Liver (tissue), 9 donors: ENCODE data around the gene GRIA3. TPM values are rescaled to one million over a fixed set of nuclear protein-coding genes. Genes with fewer than 3 reads are reported as not detected.

Experiments
- DNase-seq: peaks from one replicate; pipeline ENCODE4 v3.0.0-alpha.2; 2017; ENCODE audit warnings: low spot score
- H3K27ac ChIP-seq, 2 donors: one replicate each; pipeline ENCODE4 v1.7.0; 2013; ENCODE audit warnings: inconsistent platforms in 2 of 2, low read length in 2 of 2, control low read depth in 1 of 2, low read depth in 1 of 2, mild to moderate bottlenecking in 1 of 2
- H3K27me3 ChIP-seq, 4 donors: one replicate each; pipeline versions ENCODE4 v1.6.1 to v1.7.0; 2013; ENCODE audit warnings: low read length in 3 of 4, inconsistent platforms in 1 of 4, mild to moderate bottlenecking in 1 of 4, moderate library complexity in 1 of 4; ENCODE audit not compliant: control insufficient read depth in 4 of 4, insufficient read depth in 4 of 4
- H3K36me3 ChIP-seq, 4 donors: one replicate each; pipeline versions ENCODE4 v1.6.1 to v1.7.0; 2013; ENCODE audit warnings: low read length in 3 of 4, mild to moderate bottlenecking in 3 of 4, low read depth in 1 of 4, moderate library complexity in 1 of 4; ENCODE audit not compliant: control insufficient read depth in 4 of 4, insufficient read depth in 3 of 4
- H3K4me1 ChIP-seq, 4 donors: one replicate each; pipeline versions ENCODE4 v1.6.1 to v1.7.0; 2013; ENCODE audit warnings: low read length in 3 of 4, mild to moderate bottlenecking in 3 of 4, moderate library complexity in 1 of 4; ENCODE audit not compliant: control insufficient read depth in 4 of 4, insufficient read depth in 4 of 4
- H3K4me3 ChIP-seq, 3 donors: one replicate each; pipeline versions ENCODE4 v1.6.1 to v1.7.0; 2013; ENCODE audit warnings: low read length in 3 of 3, control low read depth in 1 of 3, low read depth in 1 of 3, mild to moderate bottlenecking in 1 of 3
- H3K9ac ChIP-seq, 2 donors: one replicate each; pipeline ENCODE4 v1.7.0; 2013; ENCODE audit warnings: low read length in 2 of 2, mild to moderate bottlenecking in 2 of 2, moderate library complexity in 2 of 2, control low read depth in 1 of 2, low read depth in 1 of 2
- H3K9me3 ChIP-seq, 4 donors: one replicate each; pipeline versions ENCODE4 v1.6.1 to v1.7.0; 2013; ENCODE audit warnings: low read length in 3 of 4; ENCODE audit not compliant: control insufficient read depth in 4 of 4
- EGR1 ChIP-seq, 2 donors: IDR thresholded peaks; 2 replicates each; pipeline ENCODE4 v1.6.1; 2016 to 2018; ENCODE audit warnings: antibody characterized with exemption in 2 of 2, low read depth in 2 of 2
- FOXA1 ChIP-seq: IDR thresholded peaks from 2 replicates; pipeline ENCODE4 v1.6.1; 2016; ENCODE audit warnings: antibody characterized with exemption
- FOXA2 ChIP-seq: IDR thresholded peaks from 2 replicates; pipeline ENCODE4 v1.6.1; 2016; ENCODE audit warnings: antibody characterized with exemption
- GABPA ChIP-seq, 2 donors: IDR thresholded peaks in 1 of 2; conservative IDR thresholded peaks in 1 of 2; 2 replicates each; pipeline ENCODE4 v1.6.1; 2016; ENCODE audit warnings: antibody characterized with exemption in 2 of 2, mild to moderate bottlenecking in 1 of 2, moderate library complexity in 1 of 2
- HNF4A ChIP-seq, 2 donors: conservative IDR thresholded peaks; 2 replicates each; pipeline ENCODE4 v1.6.1; 2016; ENCODE audit warnings: antibody characterized with exemption in 2 of 2, mild to moderate bottlenecking in 2 of 2
- HNF4G ChIP-seq: IDR thresholded peaks from 2 replicates; pipeline ENCODE4 v1.6.1; 2016; ENCODE audit warnings: antibody characterized with exemption
- JUND ChIP-seq, 2 donors: IDR thresholded peaks; 2 replicates each; pipeline ENCODE4 v1.6.1; 2016; ENCODE audit warnings: antibody characterized with exemption in 2 of 2
- NR2F2 ChIP-seq: IDR thresholded peaks from 2 replicates; pipeline ENCODE4 v1.6.1; 2016; ENCODE audit warnings: antibody characterized with exemption
- RAD21 ChIP-seq, 2 donors: IDR thresholded peaks; 2 replicates each; pipeline ENCODE4 v1.6.1; 2016; ENCODE audit warnings: antibody characterized with exemption in 2 of 2, mild to moderate bottlenecking in 2 of 2
- RXRA ChIP-seq, 2 donors: IDR thresholded peaks; 2 replicates each; pipeline ENCODE4 v1.6.1; 2017 to 2018; ENCODE audit warnings: antibody characterized with exemption in 2 of 2, mild to moderate bottlenecking in 1 of 2
- SP1 ChIP-seq: IDR thresholded peaks from 2 replicates; pipeline ENCODE4 v1.6.1; 2018; ENCODE audit warnings: antibody characterized with exemption, mild to moderate bottlenecking
- TAF1 ChIP-seq: conservative IDR thresholded peaks from 2 replicates; pipeline ENCODE4 v1.6.1; 2016; ENCODE audit warnings: antibody characterized with exemption, mild to moderate bottlenecking
- YY1 ChIP-seq: IDR thresholded peaks from 2 replicates; pipeline ENCODE4 v1.6.1; 2016; ENCODE audit warnings: antibody characterized with exemption, mild to moderate bottlenecking
- WGBS: extraction: QIAGEN DNeasy Blood & Tissue Kit; methylation state at CpG from one replicate; pipeline ENCODE4 v1.1.7; 2013; 5-methylcytosine and 5-hydroxymethylcytosine counted together
- polyA plus RNA-seq, 2 donors: library from polyadenylated mRNA; stranded (reverse) in 1 of 2; unstranded in 1 of 2; fragments of 200-250 nt in 1 of 2; fragments of >200 nt in 1 of 2; fragmentation: Nextera tagmentation in 1 of 2; extraction: Ambion mirVana in 1 of 2; gene quantifications; one replicate each; pipeline versions ENCODE4 v1.2.1 to v1.2.3, GENCODE V29; 2013 to 2015
- total RNA-seq, 2 donors: library from RNA; depleted of rRNA; stranded (reverse); fragments of >200 nt; gene quantifications; one replicate each; pipeline ENCODE4 v1.2.3, GENCODE V29; 2014
- TF ChIP-seq, protein P1 (sequence below): fragments of 150-350 bp; IDR thresholded peaks from 2 replicates; pipeline ENCODE4 v1.5.1; 2017; ENCODE audit warnings: improper control_type of control experiment, low read depth, low read length; ENCODE audit not compliant: missing input control
- TF ChIP-seq, protein P2 (sequence below): IDR thresholded peaks from 2 replicates; pipeline ENCODE4 v1.6.1; 2016; ENCODE audit warnings: antibody characterized with exemption, mild to moderate bottlenecking
- TF ChIP-seq, protein P3 (sequence below): IDR thresholded peaks from 2 replicates; pipeline ENCODE4 v1.6.1; 2016; ENCODE audit warnings: antibody characterized with exemption
- TF ChIP-seq, protein P4 (sequence below): IDR thresholded peaks from 2 replicates; pipeline ENCODE4 v1.6.1; 2016; ENCODE audit warnings: antibody characterized with exemption
- TF ChIP-seq, protein P5 (sequence below): IDR thresholded peaks from 2 replicates; pipeline ENCODE4 v1.6.1; 2016; ENCODE audit warnings: antibody characterized with exemption
- donor health status: healthy.
- donor health status: healthy.
- donor health status: healthy.
- donor health status: healthy.
- donor health status: healthy.

The GRIA3 gene
- total and polyA plus RNA-seq, 4 donors = 1.5 to 3.4 (median 2.9) TPM

- no peaks in the 10 kb centered on the region for H3K9me3 ChIP-seq
- H3K4me3 ChIP-seq = no peak overlapping the region
- H3K27ac ChIP-seq = no peak overlapping the region
- no peaks in the 10 kb centered on the region for H3K36me3 ChIP-seq
- peaks cover 0 to 2% (median 0%) of the 10 kb centered on the region in 4 donors for H3K4me1 ChIP-seq
- DNase-seq = no peak
- 82% methylated on average over 6 of the region's 6 CpGs for WGBS
- no peaks in the 10 kb centered on the region for H3K27me3 ChIP-seq
- no peak overlapping the region for H3K9ac ChIP-seq
- TF ChIP-seq SP1 = no peak
- TF ChIP-seq, protein P1, sequence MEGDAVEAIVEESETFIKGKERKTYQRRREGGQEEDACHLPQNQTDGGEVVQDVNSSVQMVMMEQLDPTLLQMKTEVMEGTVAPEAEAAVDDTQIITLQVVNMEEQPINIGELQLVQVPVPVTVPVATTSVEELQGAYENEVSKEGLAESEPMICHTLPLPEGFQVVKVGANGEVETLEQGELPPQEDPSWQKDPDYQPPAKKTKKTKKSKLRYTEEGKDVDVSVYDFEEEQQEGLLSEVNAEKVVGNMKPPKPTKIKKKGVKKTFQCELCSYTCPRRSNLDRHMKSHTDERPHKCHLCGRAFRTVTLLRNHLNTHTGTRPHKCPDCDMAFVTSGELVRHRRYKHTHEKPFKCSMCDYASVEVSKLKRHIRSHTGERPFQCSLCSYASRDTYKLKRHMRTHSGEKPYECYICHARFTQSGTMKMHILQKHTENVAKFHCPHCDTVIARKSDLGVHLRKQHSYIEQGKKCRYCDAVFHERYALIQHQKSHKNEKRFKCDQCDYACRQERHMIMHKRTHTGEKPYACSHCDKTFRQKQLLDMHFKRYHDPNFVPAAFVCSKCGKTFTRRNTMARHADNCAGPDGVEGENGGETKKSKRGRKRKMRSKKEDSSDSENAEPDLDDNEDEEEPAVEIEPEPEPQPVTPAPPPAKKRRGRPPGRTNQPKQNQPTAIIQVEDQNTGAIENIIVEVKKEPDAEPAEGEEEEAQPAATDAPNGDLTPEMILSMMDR = no peak
- TF ChIP-seq RAD21 (IDR thresholded peaks at IDR 0.05) = no peak
- no peak for TF ChIP-seq FOXA2
- TF ChIP-seq JUND (IDR thresholded peaks at IDR 0.05) = no peak
- no peak for TF ChIP-seq EGR1 (IDR thresholded peaks at IDR 0.05; ENCODE audit: low read depth in 2 of 2)
- TF ChIP-seq RXRA (IDR thresholded peaks at IDR 0.05) = no peak
- no peak for TF ChIP-seq HNF4G
- TF ChIP-seq, protein P2, sequence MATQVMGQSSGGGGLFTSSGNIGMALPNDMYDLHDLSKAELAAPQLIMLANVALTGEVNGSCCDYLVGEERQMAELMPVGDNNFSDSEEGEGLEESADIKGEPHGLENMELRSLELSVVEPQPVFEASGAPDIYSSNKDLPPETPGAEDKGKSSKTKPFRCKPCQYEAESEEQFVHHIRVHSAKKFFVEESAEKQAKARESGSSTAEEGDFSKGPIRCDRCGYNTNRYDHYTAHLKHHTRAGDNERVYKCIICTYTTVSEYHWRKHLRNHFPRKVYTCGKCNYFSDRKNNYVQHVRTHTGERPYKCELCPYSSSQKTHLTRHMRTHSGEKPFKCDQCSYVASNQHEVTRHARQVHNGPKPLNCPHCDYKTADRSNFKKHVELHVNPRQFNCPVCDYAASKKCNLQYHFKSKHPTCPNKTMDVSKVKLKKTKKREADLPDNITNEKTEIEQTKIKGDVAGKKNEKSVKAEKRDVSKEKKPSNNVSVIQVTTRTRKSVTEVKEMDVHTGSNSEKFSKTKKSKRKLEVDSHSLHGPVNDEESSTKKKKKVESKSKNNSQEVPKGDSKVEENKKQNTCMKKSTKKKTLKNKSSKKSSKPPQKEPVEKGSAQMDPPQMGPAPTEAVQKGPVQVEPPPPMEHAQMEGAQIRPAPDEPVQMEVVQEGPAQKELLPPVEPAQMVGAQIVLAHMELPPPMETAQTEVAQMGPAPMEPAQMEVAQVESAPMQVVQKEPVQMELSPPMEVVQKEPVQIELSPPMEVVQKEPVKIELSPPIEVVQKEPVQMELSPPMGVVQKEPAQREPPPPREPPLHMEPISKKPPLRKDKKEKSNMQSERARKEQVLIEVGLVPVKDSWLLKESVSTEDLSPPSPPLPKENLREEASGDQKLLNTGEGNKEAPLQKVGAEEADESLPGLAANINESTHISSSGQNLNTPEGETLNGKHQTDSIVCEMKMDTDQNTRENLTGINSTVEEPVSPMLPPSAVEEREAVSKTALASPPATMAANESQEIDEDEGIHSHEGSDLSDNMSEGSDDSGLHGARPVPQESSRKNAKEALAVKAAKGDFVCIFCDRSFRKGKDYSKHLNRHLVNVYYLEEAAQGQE = no peak
- TF ChIP-seq, protein P3, sequence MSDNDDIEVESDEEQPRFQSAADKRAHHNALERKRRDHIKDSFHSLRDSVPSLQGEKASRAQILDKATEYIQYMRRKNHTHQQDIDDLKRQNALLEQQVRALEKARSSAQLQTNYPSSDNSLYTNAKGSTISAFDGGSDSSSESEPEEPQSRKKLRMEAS = no peak
- no peak for TF ChIP-seq FOXA1
- TF ChIP-seq HNF4A (conservative IDR thresholded peaks at IDR 0.05) = no peak
- TF ChIP-seq GABPA (IDR thresholded peaks at IDR 0.05 in 1 of 2, conservative IDR thresholded peaks at IDR 0.05 in 1 of 2) = no peak
- no peak for TF ChIP-seq TAF1
- TF ChIP-seq NR2F2 = no peak
- TF ChIP-seq YY1 = no peak
- TF ChIP-seq, protein P4, sequence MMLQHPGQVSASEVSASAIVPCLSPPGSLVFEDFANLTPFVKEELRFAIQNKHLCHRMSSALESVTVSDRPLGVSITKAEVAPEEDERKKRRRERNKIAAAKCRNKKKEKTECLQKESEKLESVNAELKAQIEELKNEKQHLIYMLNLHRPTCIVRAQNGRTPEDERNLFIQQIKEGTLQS = no peak
- TF ChIP-seq, protein P5, sequence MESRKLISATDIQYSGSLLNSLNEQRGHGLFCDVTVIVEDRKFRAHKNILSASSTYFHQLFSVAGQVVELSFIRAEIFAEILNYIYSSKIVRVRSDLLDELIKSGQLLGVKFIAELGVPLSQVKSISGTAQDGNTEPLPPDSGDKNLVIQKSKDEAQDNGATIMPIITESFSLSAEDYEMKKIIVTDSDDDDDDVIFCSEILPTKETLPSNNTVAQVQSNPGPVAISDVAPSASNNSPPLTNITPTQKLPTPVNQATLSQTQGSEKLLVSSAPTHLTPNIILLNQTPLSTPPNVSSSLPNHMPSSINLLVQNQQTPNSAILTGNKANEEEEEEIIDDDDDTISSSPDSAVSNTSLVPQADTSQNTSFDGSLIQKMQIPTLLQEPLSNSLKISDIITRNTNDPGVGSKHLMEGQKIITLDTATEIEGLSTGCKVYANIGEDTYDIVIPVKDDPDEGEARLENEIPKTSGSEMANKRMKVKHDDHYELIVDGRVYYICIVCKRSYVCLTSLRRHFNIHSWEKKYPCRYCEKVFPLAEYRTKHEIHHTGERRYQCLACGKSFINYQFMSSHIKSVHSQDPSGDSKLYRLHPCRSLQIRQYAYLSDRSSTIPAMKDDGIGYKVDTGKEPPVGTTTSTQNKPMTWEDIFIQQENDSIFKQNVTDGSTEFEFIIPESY = no peak
Measured at GRCh38 chrX:123190096-123190495, 6.0 kb downstream of the GRIA3 start.
